ENCODE measurements around the gene VWA8. TPM values are rescaled to one million over a fixed set of nuclear protein-coding genes. Genes with fewer than 3 reads are reported as not detected.

The VWA8 gene
- total and polyA plus RNA-seq, 2 experiments from 2014 or later = 6.3 to 24.6 TPM

- no peak overlapping the region for H3K4me2 ChIP-seq
- ATAC-seq = no peak
- H3K27me3 Mint-ChIP-seq (ENCODE audit: insufficient read depth, low read depth, poor library complexity) = peaks cover 3% of the 10 kb centered on the region
- H3K9me3 Mint-ChIP-seq = no peaks in the 10 kb centered on the region
- H3K79me2 ChIP-seq (replicated peaks; ENCODE audit: insufficient read depth) = no peaks in the 10 kb centered on the region
- TF ChIP-seq ZNF331 (CRISPR knock-in tag; IDR thresholded peaks at IDR 0.05; ENCODE audit: low read depth) (no peak), STAT1 (IDR thresholded peaks at IDR 0.05; ENCODE audit: unreplicated experiment) (no peak), ZNF462 (CRISPR knock-in tag; IDR thresholded peaks at IDR 0.05) (no peak), CREB1 (CRISPR knock-in tag; IDR thresholded peaks at IDR 0.05; ENCODE audit: low read depth) (no peak), ZNF114 (CRISPR knock-in tag; IDR thresholded peaks at IDR 0.05) (no peak), REST (IDR thresholded peaks at IDR 0.05; ENCODE audit: unreplicated experiment) (no peak), EZH2 (IDR thresholded peaks at IDR 0.05; ENCODE audit: low read depth, unreplicated experiment) (no peak), ETS1 (IDR thresholded peaks at IDR 0.05) (no peak)
- H3K4me1 Mint-ChIP-seq = peaks cover 4% of the 10 kb centered on the region; the same call in 2 of the 3 replicates
- H2AFZ ChIP-seq = no peak overlapping the region
- H3K36me3 ChIP-seq (ENCODE audit: insufficient read depth) = no peaks in the 10 kb centered on the region
- no peak overlapping the region for H3K27ac Mint-ChIP-seq
- H3F3A ChIP-seq (replicated peaks; ENCODE audit: low read depth) = no peaks in the 10 kb centered on the region
- no peak overlapping the region for H3K4me3 Mint-ChIP-seq
- peaks cover 5% of the 10 kb centered on the region for H3K4me1 ChIP-seq (ENCODE audit: insufficient read depth)
- no peak overlapping the region for H3K4me3 ChIP-seq
- no peaks in the 10 kb centered on the region for H3K27me3 ChIP-seq (ENCODE audit: insufficient read depth)
- H3K36me3 Mint-ChIP-seq (ENCODE audit: low read depth) = no peaks in the 10 kb centered on the region
- no peaks in the 10 kb centered on the region for H3K9me2 ChIP-seq (ENCODE audit: insufficient read depth)
- no peaks in the 10 kb centered on the region for H4K20me1 ChIP-seq (replicated peaks; ENCODE audit: insufficient read depth)
- no peak for DNase-seq (ENCODE audit: low spot score)
- no peak overlapping the region for H3K27ac ChIP-seq (ENCODE audit: low read depth)
These were observed 5.8 kb upstream of the VWA8 start for GRCh38 chr13:41966671-41967070.

All from GM23338 (cell line).